A549 (cell line): ENCODE data around the gene SEMA3A. TPM values are rescaled to one million over a fixed set of nuclear protein-coding genes. Genes with fewer than 3 reads are reported as not detected.

Source experiments
- ATAC-seq, 2 experiments: fragments of 200-7000 bp in 1 of 2; fragments of >200 bp in 1 of 2; cut with Nextera tagmentation in 1 of 2; cut with Tn5 transposase in 1 of 2; 3 replicates each; pipeline versions ENCODE4 v1.8.0 to v1.9.1; 2018 to 2020; ENCODE audit warnings: mild to moderate bottlenecking in 1 of 2, moderate library complexity in 1 of 2
- CTCF ChIA-PET: fragments of 300-600 bp; sonication (Branson Sonifier 250); formaldehyde crosslinking; extraction: SDS; loops from one replicate; lab custom pipeline; 2021; ENCODE audit warnings: antibody characterized with exemption, inconsistent platforms; lab: Yijun Ruan, JAX
- POLR2A ChIA-PET: fragments of 350-600 bp; formaldehyde crosslinking; extraction: SDS; loops from one replicate; lab custom pipeline; 2021; ENCODE audit warnings: antibody characterized with exemption, inconsistent platforms; lab: Yijun Ruan, JAX
- DNase-seq, 2 experiments: peaks; one replicate each; pipeline versions ENCODE4 v3.0.0 to v3.0.0-alpha.2; 2011 to 2016; ENCODE audit warnings: low read depth in 1 of 2, low spot score in 1 of 2
- FAIRE-seq: peaks from 2 replicates; lab custom pipeline; 2011; peaks lifted over from hg19 to GRCh38; lab: Jason Lieb, UNC
- H3K27ac ChIP-seq, 2 experiments: fragments of >200 bp; sonication (Bioruptor Twin); formaldehyde crosslinking; 3 replicates each; pipeline ENCODE4 v1.5.1; 2016 to 2017
- H3K4me1 ChIP-seq: fragments of >200 bp; sonication (Bioruptor Twin); formaldehyde crosslinking; 3 replicates; pipeline ENCODE4 v1.6.1; 2016
- H3K4me2 ChIP-seq: fragments of >200 bp; sonication (Bioruptor Twin); formaldehyde crosslinking; 3 replicates; pipeline ENCODE4 v1.6.1; 2016
- H3K4me3 ChIP-seq: fragments of >200 bp; sonication (Bioruptor Twin); formaldehyde crosslinking; 3 replicates; pipeline ENCODE4 v1.5.1; 2016
- H3K9me3 ChIP-seq: fragments of >200 bp; sonication (Bioruptor Twin); formaldehyde crosslinking; 3 replicates; pipeline ENCODE4 v1.6.1; 2016
- BHLHE40 ChIP-seq: IDR thresholded peaks from 2 replicates; pipeline ENCODE4 v1.6.1; 2012; ENCODE audit warnings: low read depth, low read length, inconsistent platforms
- CBX8 ChIP-seq: fragments of 200-600 bp; sonication (generic); IDR thresholded peaks from 2 replicates; pipeline ENCODE4 v1.6.1; 2016
- CHD2 ChIP-seq: fragments of 150-350 bp; IDR thresholded peaks from 2 replicates; pipeline ENCODE4 v1.6.1; 2014; ENCODE audit warnings: low read length; ENCODE audit not compliant: partially characterized antibody
- CHD4 ChIP-seq: fragments of 200-600 bp; sonication (generic); IDR thresholded peaks from 2 replicates; pipeline ENCODE4 v1.6.1; 2016; ENCODE audit warnings: antibody characterized with exemption, mild to moderate bottlenecking, borderline replicate concordance
- FOSL2 ChIP-seq, 2 experiments: fragments of 450-650 bp in 1 of 2; fragments of >200 bp in 1 of 2; sonication (Bioruptor Twin) in 1 of 2; formaldehyde crosslinking; IDR thresholded peaks; 2 replicates each; pipeline versions ENCODE4 v1.5.0 to v1.6.1; 2016 to 2020; ENCODE audit warnings: mild to moderate bottlenecking in 1 of 2, moderate library complexity in 1 of 2
- FOXS1 ChIP-seq: fragments of 250-450 bp; sonication (Bioruptor Pico); IDR thresholded peaks from 2 replicates; pipeline ENCODE4 v1.5.0; 2020; ENCODE audit warnings: mild to moderate bottlenecking, moderate library complexity
- HOXA7 ChIP-seq: fragments of 250-450 bp; sonication (Bioruptor Pico); IDR thresholded peaks from 2 replicates; pipeline ENCODE4 v1.5.0; 2020; ENCODE audit warnings: mild to moderate bottlenecking, moderate library complexity
- HOXB13 ChIP-seq: fragments of 250-450 bp; sonication (Bioruptor Pico); IDR thresholded peaks from 2 replicates; pipeline ENCODE4 v1.5.0; 2020; ENCODE audit warnings: low read depth, mild to moderate bottlenecking, moderate library complexity
- JUN ChIP-seq, 2 experiments: fragments of >200 bp; sonication (Bioruptor Twin); formaldehyde crosslinking; IDR thresholded peaks; 2 replicates in 1 of 2; 3 replicates in 1 of 2; pipeline ENCODE4 v1.6.1; 2016 to 2017
- KDM5A ChIP-seq: fragments of 200-600 bp; sonication (generic); IDR thresholded peaks from 2 replicates; pipeline ENCODE4 v1.6.1; 2016; ENCODE audit warnings: antibody characterized with exemption, mild to moderate bottlenecking
- NFE2L2 ChIP-seq: fragments of 150-350 bp; conservative IDR thresholded peaks from 2 replicates; pipeline ENCODE4 v1.6.1; 2014; ENCODE audit warnings: low read length
- POLR2A ChIP-seq: IDR thresholded peaks from 2 replicates; pipeline ENCODE4 v1.6.1; 2012; ENCODE audit warnings: mild to moderate bottlenecking, low read length
- POLR2AphosphoS2 ChIP-seq: conservative IDR thresholded peaks from 2 replicates; pipeline ENCODE4 v1.6.1; 2012; ENCODE audit warnings: low read length, improper control_type of control experiment, inconsistent platforms
- RAD21 ChIP-seq, 2 experiments: fragments of >200 bp in 1 of 2; sonication (Bioruptor Twin) in 1 of 2; formaldehyde crosslinking in 1 of 2; IDR thresholded peaks in 1 of 2; conservative IDR thresholded peaks in 1 of 2; 2 replicates in 1 of 2; 3 replicates in 1 of 2; pipeline ENCODE4 v1.6.1; 2012 to 2018; ENCODE audit warnings: inconsistent platforms in 1 of 2
- RARB ChIP-seq: fragments of 250-450 bp; sonication (Bioruptor Pico); IDR thresholded peaks from 2 replicates; pipeline ENCODE4 v1.8.0; 2021; ENCODE audit warnings: mild to moderate bottlenecking, moderate library complexity
- RFX5 ChIP-seq: fragments of 450-650 bp; IDR thresholded peaks from 2 replicates; pipeline ENCODE4 v1.7.1; 2014; ENCODE audit warnings: antibody characterized with exemption, mild to moderate bottlenecking, moderate library complexity
- TFCP2L1 ChIP-seq: fragments of 250-450 bp; sonication (Bioruptor Pico); IDR thresholded peaks from 2 replicates; pipeline ENCODE4 v1.5.0; 2021; ENCODE audit warnings: mild to moderate bottlenecking
- ZC3H11A ChIP-seq: fragments of 450-650 bp; IDR thresholded peaks from 2 replicates; pipeline ENCODE4 v1.6.1; 2014; ENCODE audit warnings: antibody characterized with exemption, mild to moderate bottlenecking
- ZNF302 ChIP-seq: fragments of 250-450 bp; sonication (Bioruptor Pico); IDR thresholded peaks from 2 replicates; pipeline ENCODE4 v1.9.0; 2021; ENCODE audit warnings: inconsistent platforms, mild to moderate bottlenecking, moderate library complexity
- ZSCAN20 ChIP-seq: fragments of 250-450 bp; sonication (Bioruptor Pico); IDR thresholded peaks from 2 replicates; pipeline ENCODE4 v1.8.0; 2022; ENCODE audit warnings: mild to moderate bottlenecking, moderate library complexity
- WGBS: methylation state at CpG from one replicate; pipeline ENCODE4 v1.1.6; 2017; ENCODE audit errors: missing lambda C conversion rate; 5-methylcytosine and 5-hydroxymethylcytosine counted together
- polyA plus RNA-seq, 4 experiments: library from polyadenylated mRNA; depleted of rRNA in 3 of 4; stranded (reverse); fragments of >200 nt; fragmentation: RNase III in 1 of 4; extraction: RNeasy Plus Mini Kit Qiagen cat#74134 plus additional on column Dnase treatment in 1 of 4; gene quantifications; 2 replicates in 3 of 4; 3 replicates in 1 of 4; pipeline ENCODE4 v1.2.3, GENCODE V29; 2011 to 2017
- TF ChIP-seq, protein P1 (sequence below): fragments of >200 bp; sonication (Bioruptor Twin); formaldehyde crosslinking; IDR thresholded peaks from 2 replicates; pipeline ENCODE4 v1.6.1; 2016
- TF ChIP-seq, protein P2 (sequence below): fragments of >200 bp; sonication (Bioruptor Twin); formaldehyde crosslinking; IDR thresholded peaks from 3 replicates; pipeline ENCODE4 v1.5.1; 2016
- TF ChIP-seq, protein P3 (sequence below): IDR thresholded peaks from 2 replicates; pipeline ENCODE4 v1.6.1; 2012
- TF ChIP-seq, protein P4 (sequence below): fragments of 250-450 bp; sonication (Bioruptor Pico); IDR thresholded peaks from 2 replicates; pipeline ENCODE4 v1.5.0; 2020; ENCODE audit warnings: low read depth, mild to moderate bottlenecking, moderate library complexity

SEMA3A gene
- polyA plus RNA-seq, 2 of the 4 experiments (the other 2 are of a cell fraction) = 3.6 to 19.1 TPM

DNA sequence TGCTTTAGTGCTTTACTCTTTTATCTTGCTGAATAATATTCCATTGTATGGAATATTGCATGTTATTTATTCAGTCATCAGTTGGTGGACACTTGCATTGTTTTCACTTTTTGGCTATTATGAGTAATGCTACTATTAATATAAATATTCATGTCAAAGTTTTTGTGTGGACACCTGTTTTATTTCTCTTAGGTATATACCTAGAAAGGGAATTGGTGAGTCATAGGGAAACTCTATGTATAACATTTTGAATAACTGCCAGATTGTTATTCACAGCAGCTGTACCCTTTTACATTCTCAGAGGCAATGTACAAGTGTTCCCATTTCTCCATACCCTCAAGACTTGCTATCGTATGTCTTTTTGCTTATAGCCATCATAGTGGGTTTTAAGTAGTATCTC, 268.7 kb downstream of the SEMA3A start:
- ATAC-seq (no peak), DNase-seq (no peak), FAIRE-seq (no peak)
- no peaks in the 10 kb centered on the region for H3K4me1 ChIP-seq
- POLR2A ChIA-PET = no interaction called here
- no peak overlapping the region for H3K4me2 ChIP-seq
- no peak overlapping the region for H3K4me3 ChIP-seq
- CTCF ChIA-PET = no interaction called here
- 83% methylated on average over 1 of the region's 1 CpG for WGBS
- H3K27ac ChIP-seq = no peak overlapping the region
- no peaks in the 10 kb centered on the region for H3K9me3 ChIP-seq
- no peak for TF ChIP-seq FOSL2 (IDR thresholded peaks at IDR 0.05)
- peak; percentile 30; the same call in 1 of the 2 replicates for TF ChIP-seq FOSL2 (CRISPR knock-in tag; IDR thresholded peaks at IDR 0.05)
- TF ChIP-seq ZSCAN20 (CRISPR knock-in tag) = no peak

DNA sequence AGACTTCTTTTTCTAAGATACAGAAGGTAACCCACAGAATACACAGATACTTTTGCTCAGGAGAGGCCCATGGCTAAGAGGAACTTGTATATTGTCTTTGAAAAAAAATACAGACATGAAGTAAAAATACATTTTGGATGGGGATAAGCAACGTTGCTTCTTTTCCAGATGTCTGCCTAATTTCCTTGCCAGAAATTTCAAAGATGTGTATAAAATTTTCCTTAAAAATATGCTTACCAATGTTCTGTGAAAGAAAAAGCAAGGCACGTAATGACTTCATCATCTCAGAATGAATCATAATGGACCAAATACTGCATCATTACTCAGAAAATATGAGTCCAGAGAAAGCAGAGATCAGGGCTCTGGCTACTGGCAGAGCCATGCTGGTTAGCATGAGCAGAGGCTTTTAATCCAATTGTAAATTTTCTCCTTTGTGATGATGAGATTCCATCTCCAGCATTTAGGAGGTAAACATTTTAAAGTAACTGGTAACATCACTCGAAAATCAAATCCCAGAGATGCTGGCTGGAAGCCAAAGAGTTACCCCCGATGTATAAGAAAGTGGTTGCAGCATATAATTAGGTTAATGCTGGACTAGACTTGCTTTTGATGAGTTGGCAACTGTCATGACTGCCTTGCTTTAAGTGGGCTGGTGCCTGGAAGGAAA, 272.5 kb downstream of the SEMA3A start:
- Histone ChIP-seq H3K4me1 (no peaks in the 10 kb centered on the region), H3K27ac (no peak overlapping the region), H3K4me3 (no peak overlapping the region), H3K4me2 (no peak overlapping the region), H3K9me3 (no peaks in the 10 kb centered on the region)
- no peak; a peak in 1 of 6 replicates for ATAC-seq
- TF ChIP-seq HOXA7 (CRISPR knock-in tag) = no peak
- ChIA-PET CTCF (interaction anchor here (1.5 kb wide), 1 partner anchor 1109 kb away, joined by 3 read pairs; no protein-coding TSS in a partner anchor), POLR2A (no interaction called here)
- no peak for FAIRE-seq
- DNase-seq = no peak
- WGBS = 28% methylated on average over 4 of the region's 4 CpGs

DNA sequence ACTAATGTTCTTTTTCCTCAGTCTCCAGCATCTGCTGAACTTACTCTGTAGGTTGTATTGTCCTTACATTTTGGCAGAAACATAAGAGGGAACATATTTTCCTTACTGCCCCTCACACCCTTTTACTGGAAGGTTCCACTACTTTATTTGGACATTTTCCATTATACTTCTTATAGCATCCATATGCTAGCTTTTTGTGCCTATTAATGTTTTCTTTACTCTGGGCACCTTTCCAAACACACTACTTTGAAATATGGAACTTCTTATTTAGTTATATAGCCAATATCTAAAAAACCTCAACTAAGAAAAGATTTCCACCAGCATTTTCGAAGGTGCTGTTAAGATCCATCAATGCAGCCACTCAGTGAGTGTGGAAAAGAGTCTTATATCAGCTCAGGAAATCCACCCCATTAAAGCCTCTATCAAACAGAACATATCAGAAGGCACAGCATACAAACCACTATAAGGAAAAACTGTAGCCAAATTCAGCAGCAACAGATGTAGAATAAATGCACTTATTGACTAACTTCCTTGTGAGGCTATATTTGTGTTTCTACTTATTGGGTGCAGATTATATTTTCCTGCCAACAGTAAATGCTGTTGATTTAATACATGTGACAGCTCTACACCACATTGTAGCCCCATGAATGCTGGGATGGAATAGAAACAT, 273.2 kb downstream of the SEMA3A start:
- H3K4me2 ChIP-seq = no peak overlapping the region
- CTCF ChIA-PET = interaction anchor here (1.5 kb wide), 1 partner anchor 1110 kb away, joined by 3 read pairs; no protein-coding TSS in a partner anchor

DNA sequence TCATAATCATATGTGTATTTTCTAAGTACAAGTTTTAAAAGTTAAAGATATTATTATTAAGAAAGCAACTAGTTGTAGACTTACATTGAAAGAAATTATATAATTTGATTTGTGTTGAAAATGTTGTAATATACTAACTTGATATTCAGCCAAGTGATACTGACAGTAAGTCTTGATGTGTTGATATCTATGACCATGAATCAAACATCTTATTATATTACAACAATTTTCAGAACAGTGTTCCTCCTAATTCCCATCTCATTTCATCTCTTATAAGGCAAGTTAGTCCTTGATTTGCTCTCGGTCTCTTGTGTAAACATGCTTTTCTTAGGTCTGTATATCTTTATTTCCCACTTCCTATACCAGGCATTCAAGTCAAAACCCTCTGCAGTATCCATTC, 276.4 kb downstream of the SEMA3A start:
- H3K4me1 ChIP-seq = no peaks in the 10 kb centered on the region
- H3K4me2 ChIP-seq = no peak overlapping the region
- no peaks in the 10 kb centered on the region for H3K9me3 ChIP-seq
- TF ChIP-seq RARB (CRISPR knock-in tag) (no peak), ZNF302 (CRISPR knock-in tag) (no peak), POLR2AphosphoS2 (no peak), CBX8 (no peak), NFE2L2 (no peak), CHD4 (no peak), BHLHE40 (no peak), RFX5 (no peak), POLR2A (no peak), ZC3H11A (no peak), HOXB13 (CRISPR knock-in tag) (no peak)
- TF ChIP-seq, protein P1, sequence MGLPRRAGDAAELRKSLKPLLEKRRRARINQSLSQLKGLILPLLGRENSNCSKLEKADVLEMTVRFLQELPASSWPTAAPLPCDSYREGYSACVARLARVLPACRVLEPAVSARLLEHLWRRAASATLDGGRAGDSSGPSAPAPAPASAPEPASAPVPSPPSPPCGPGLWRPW = no peak
- TF ChIP-seq, protein P2, sequence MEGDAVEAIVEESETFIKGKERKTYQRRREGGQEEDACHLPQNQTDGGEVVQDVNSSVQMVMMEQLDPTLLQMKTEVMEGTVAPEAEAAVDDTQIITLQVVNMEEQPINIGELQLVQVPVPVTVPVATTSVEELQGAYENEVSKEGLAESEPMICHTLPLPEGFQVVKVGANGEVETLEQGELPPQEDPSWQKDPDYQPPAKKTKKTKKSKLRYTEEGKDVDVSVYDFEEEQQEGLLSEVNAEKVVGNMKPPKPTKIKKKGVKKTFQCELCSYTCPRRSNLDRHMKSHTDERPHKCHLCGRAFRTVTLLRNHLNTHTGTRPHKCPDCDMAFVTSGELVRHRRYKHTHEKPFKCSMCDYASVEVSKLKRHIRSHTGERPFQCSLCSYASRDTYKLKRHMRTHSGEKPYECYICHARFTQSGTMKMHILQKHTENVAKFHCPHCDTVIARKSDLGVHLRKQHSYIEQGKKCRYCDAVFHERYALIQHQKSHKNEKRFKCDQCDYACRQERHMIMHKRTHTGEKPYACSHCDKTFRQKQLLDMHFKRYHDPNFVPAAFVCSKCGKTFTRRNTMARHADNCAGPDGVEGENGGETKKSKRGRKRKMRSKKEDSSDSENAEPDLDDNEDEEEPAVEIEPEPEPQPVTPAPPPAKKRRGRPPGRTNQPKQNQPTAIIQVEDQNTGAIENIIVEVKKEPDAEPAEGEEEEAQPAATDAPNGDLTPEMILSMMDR = no peak
- TF ChIP-seq, protein P3, sequence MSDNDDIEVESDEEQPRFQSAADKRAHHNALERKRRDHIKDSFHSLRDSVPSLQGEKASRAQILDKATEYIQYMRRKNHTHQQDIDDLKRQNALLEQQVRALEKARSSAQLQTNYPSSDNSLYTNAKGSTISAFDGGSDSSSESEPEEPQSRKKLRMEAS = no peak
- H3K27ac ChIP-seq = no peak overlapping the region
- ATAC-seq = no peak
- no peak for FAIRE-seq
- WGBS = 69% methylated on average over 1 of the region's 1 CpG
- POLR2A ChIA-PET = no interaction called here
- H3K4me3 ChIP-seq = no peak overlapping the region
- CTCF ChIA-PET = no interaction called here
- no peak for DNase-seq

More for the DNA sequence above, 273.2 kb downstream of the SEMA3A start:
- Histone ChIP-seq H3K4me1 (no peaks in the 10 kb centered on the region), H3K4me3 (no peak overlapping the region), H3K9me3 (no peaks in the 10 kb centered on the region), H3K27ac (no peak overlapping the region)
- POLR2A ChIA-PET = no interaction called here
- ATAC-seq = no peak
- TF ChIP-seq TFCP2L1 (CRISPR knock-in tag) (no peak), BHLHE40 (no peak), KDM5A (no peak), CHD2 (no peak), JUN (IDR thresholded peaks at IDR 0.05) (no peak), RARB (CRISPR knock-in tag) (no peak), RAD21 (conservative IDR thresholded peaks at IDR 0.05 in 1 of 2, IDR thresholded peaks at IDR 0.05 in 1 of 2) (no peak), HOXA7 (CRISPR knock-in tag) (no peak), HOXB13 (CRISPR knock-in tag) (no peak), FOXS1 (CRISPR knock-in tag) (no peak)
- TF ChIP-seq, protein P4, sequence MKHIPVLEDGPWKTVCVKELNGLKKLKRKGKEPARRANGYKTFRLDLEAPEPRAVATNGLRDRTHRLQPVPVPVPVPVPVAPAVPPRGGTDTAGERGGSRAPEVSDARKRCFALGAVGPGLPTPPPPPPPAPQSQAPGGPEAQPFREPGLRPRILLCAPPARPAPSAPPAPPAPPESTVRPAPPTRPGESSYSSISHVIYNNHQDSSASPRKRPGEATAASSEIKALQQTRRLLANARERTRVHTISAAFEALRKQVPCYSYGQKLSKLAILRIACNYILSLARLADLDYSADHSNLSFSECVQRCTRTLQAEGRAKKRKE (CRISPR knock-in tag) = no peak
- 16% methylated on average over 1 of the region's 1 CpG for WGBS
- no peak for FAIRE-seq
- no peak for DNase-seq
